Panc1 (cell line): ENCODE results near the gene PROS1.

ENCODE experiments used
- CTCF ChIP-seq: fragments of 450-650 bp; IDR thresholded peaks from 2 replicates; pipeline ENCODE4 v1.5.1; 2017; ENCODE audit warnings: mild to moderate bottlenecking
- POLR2AphosphoS5 ChIP-seq: IDR thresholded peaks from 2 replicates; pipeline ENCODE4 v1.6.1; 2012; ENCODE audit warnings: mild to moderate bottlenecking, low read depth, low read length, moderate library complexity
- TCF7L2 ChIP-seq: IDR thresholded peaks from 2 replicates; pipeline ENCODE4 v1.6.1; 2011; ENCODE audit warnings: mild to moderate bottlenecking, low read depth, low read length, inconsistent platforms

- no peak for TF ChIP-seq CTCF
- no peak for TF ChIP-seq POLR2AphosphoS5
- TF ChIP-seq TCF7L2 = no peak
Observed at GRCh38 chr3:93910097-93910496, 63.6 kb downstream of the PROS1 start.
